Trophoblast cell (in vitro differentiated cells and primary cell): ENCODE results near the gene LTA.

ENCODE experiments used
- DNase-seq, 2 donors: peaks; one replicate each; pipeline ENCODE4 v3.0.0-alpha.2; 2016
- H2AFZ ChIP-seq: 2 replicates; pipeline ENCODE4 v1.6.1; 2013; ENCODE audit warnings: low read length, moderate library complexity, mild to moderate bottlenecking; ENCODE audit not compliant: insufficient read depth, poor library complexity
- H2AK5ac ChIP-seq: 2 replicates; pipeline ENCODE4 v1.6.1; 2013; ENCODE audit warnings: mild to moderate bottlenecking, low read length
- H2BK120ac ChIP-seq: 2 replicates; pipeline ENCODE4 v1.6.1; 2013; ENCODE audit warnings: low read length, mild to moderate bottlenecking, moderate library complexity; ENCODE audit not compliant: insufficient read depth, poor library complexity
- H2BK12ac ChIP-seq: 2 replicates; pipeline ENCODE4 v1.6.1; 2013; ENCODE audit warnings: mild to moderate bottlenecking, low read length, moderate library complexity
- H2BK5ac ChIP-seq: 2 replicates; pipeline ENCODE4 v1.6.1; 2013; ENCODE audit warnings: low read length, low read depth, moderate library complexity, mild to moderate bottlenecking; ENCODE audit not compliant: poor library complexity
- H3K14ac ChIP-seq: 2 replicates; pipeline ENCODE4 v1.6.1; 2013; ENCODE audit warnings: mild to moderate bottlenecking, low read length
- H3K18ac ChIP-seq: 2 replicates; pipeline ENCODE4 v1.6.1; 2013; ENCODE audit warnings: mild to moderate bottlenecking, low read length
- H3K23ac ChIP-seq: 2 replicates; pipeline ENCODE4 v1.6.1; 2013; ENCODE audit warnings: low read length
- H3K27ac ChIP-seq: 2 replicates; pipeline ENCODE4 v1.5.1; 2013; ENCODE audit warnings: low read depth, mild to moderate bottlenecking, inconsistent platforms, low read length, moderate library complexity
- H3K27me3 ChIP-seq: 2 replicates; pipeline ENCODE4 v1.6.1; 2013; ENCODE audit warnings: inconsistent platforms, mild to moderate bottlenecking, low read length, moderate library complexity; ENCODE audit not compliant: insufficient read depth
- H3K36me3 ChIP-seq, 2 experiments: 1 replicate in 1 of 2; 2 replicates in 1 of 2; pipeline ENCODE4 v1.6.1; 2013; ENCODE audit warnings: low read length in 2 of 2, mild to moderate bottlenecking in 2 of 2, moderate library complexity in 1 of 2; ENCODE audit not compliant: insufficient read depth in 2 of 2, control insufficient read depth in 1 of 2
- H3K4ac ChIP-seq: 2 replicates; pipeline ENCODE4 v1.6.1; 2013; ENCODE audit warnings: low read depth, mild to moderate bottlenecking, low read length, moderate library complexity
- H3K4me1 ChIP-seq, 2 experiments: 1 replicate in 1 of 2; 2 replicates in 1 of 2; pipeline ENCODE4 v1.6.1; 2013; ENCODE audit warnings: low read length in 2 of 2, mild to moderate bottlenecking in 2 of 2, moderate library complexity in 1 of 2; ENCODE audit not compliant: insufficient read depth in 2 of 2, control insufficient read depth in 1 of 2
- H3K4me2 ChIP-seq: 2 replicates; pipeline ENCODE4 v1.6.1; 2013; ENCODE audit warnings: inconsistent platforms, mild to moderate bottlenecking, low read length, moderate library complexity
- H3K4me3 ChIP-seq: 2 replicates; pipeline ENCODE4 v1.5.1; 2013; ENCODE audit warnings: mild to moderate bottlenecking, low read depth, low read length, inconsistent platforms
- H3K79me1 ChIP-seq: one replicate; pipeline ENCODE4 v1.6.1; 2013; ENCODE audit warnings: low read length
- H3K79me2 ChIP-seq: 2 replicates; pipeline ENCODE4 v1.6.1; 2013; ENCODE audit warnings: low read length, mild to moderate bottlenecking; ENCODE audit not compliant: control insufficient read depth, insufficient read depth, poor library complexity
- H3K9ac ChIP-seq: 2 replicates; pipeline ENCODE4 v1.6.1; 2013; ENCODE audit warnings: mild to moderate bottlenecking, low read length
- H3K9me3 ChIP-seq: 2 replicates; pipeline ENCODE4 v1.6.1; 2013; ENCODE audit warnings: low read depth, mild to moderate bottlenecking, control low read depth, inconsistent platforms, low read length; ENCODE audit not compliant: insufficient read depth
- H4K12ac ChIP-seq: 2 replicates; pipeline ENCODE4 v1.6.1; 2013; ENCODE audit warnings: low read depth, mild to moderate bottlenecking, low read length, moderate library complexity
- H4K8ac ChIP-seq: 2 replicates; pipeline ENCODE4 v1.6.1; 2013; ENCODE audit warnings: low read depth, mild to moderate bottlenecking, low read length, moderate library complexity
- H4K91ac ChIP-seq: one replicate; pipeline ENCODE4 v1.6.1; 2013; ENCODE audit warnings: low read depth, mild to moderate bottlenecking, low read length, moderate library complexity
- WGBS: extraction: QIAGEN DNeasy Blood & Tissue Kit; methylation state at CpG from one replicate; pipeline ENCODE4 v1.1.7; 2013; ENCODE audit warnings: missing lambda C conversion rate; ENCODE audit not compliant: insufficient read length, insufficient coverage; ENCODE audit errors: extremely low coverage; 5-methylcytosine and 5-hydroxymethylcytosine counted together

The LTA gene

GRCh38 chr6:31528821-31529328, 43.2 kb upstream of the LTA start, which contains the start of gene MCCD1:
MCCD1 (plus strand) TSS chr6:31528962; CDS start chr6:31529015, 53 bp downstream.
- Histone ChIP-seq H3K36me3 (peaks cover 26 to 41% of the 10 kb centered on the region in 2 experiments), H3K14ac (no peak within 1 kb of the TSS), H3K4ac (no peak within 1 kb of the TSS), H3K4me1 (no peaks in the 10 kb centered on the region), H3K4me3 (no peak within 1 kb of the TSS), H4K12ac (no peak within 1 kb of the TSS), H3K27ac (no peak within 1 kb of the TSS), H3K79me1 (no peaks in the 10 kb centered on the region), H3K23ac (no peak within 1 kb of the TSS), H2AFZ (no peak within 1 kb of the TSS), H2BK12ac (no peak within 1 kb of the TSS), H4K8ac (no peak within 1 kb of the TSS), H3K79me2 (no peaks in the 10 kb centered on the region), H3K4me2 (no peak within 1 kb of the TSS), H2BK120ac (no peak within 1 kb of the TSS), H3K27me3 (no peaks in the 10 kb centered on the region), H3K18ac (no peak within 1 kb of the TSS), H2BK5ac (no peak within 1 kb of the TSS), H3K9me3 (no peaks in the 10 kb centered on the region), H2AK5ac (no peak within 1 kb of the TSS), H3K9ac (no peak within 1 kb of the TSS), H4K91ac (no peak within 1 kb of the TSS)
- WGBS, result no CpG with 5 or more reads among the region's 7 CpGs
- DNase-seq, result no peak

GRCh38 chr6:31529329-31530150, 42.5 kb upstream of the LTA start:
- no peak overlapping the region for H3K4ac ChIP-seq
- no peaks in the 10 kb centered on the region for H3K79me1 ChIP-seq
- H2AFZ ChIP-seq, result no peak overlapping the region
- WGBS, result no CpG with 5 or more reads among the region's 12 CpGs
- H2BK12ac ChIP-seq, result no peak overlapping the region
- DNase-seq, result no peak
- H4K91ac ChIP-seq, result no peak overlapping the region
- H2BK120ac ChIP-seq, result no peak overlapping the region
- no peak overlapping the region for H3K4me2 ChIP-seq
- no peak overlapping the region for H3K4me3 ChIP-seq
- H2BK5ac ChIP-seq, result no peak overlapping the region
- H3K18ac ChIP-seq, result no peak overlapping the region
- no peaks in the 10 kb centered on the region for H3K4me1 ChIP-seq
- peaks cover 33 to 48% of the 10 kb centered on the region in 2 experiments for H3K36me3 ChIP-seq
- no peaks in the 10 kb centered on the region for H3K27me3 ChIP-seq
- H3K9me3 ChIP-seq, result no peaks in the 10 kb centered on the region
- H3K23ac ChIP-seq, result no peak overlapping the region
- no peak overlapping the region for H4K8ac ChIP-seq
- H3K9ac ChIP-seq, result no peak overlapping the region
- no peak overlapping the region for H3K14ac ChIP-seq
- H4K12ac ChIP-seq, result no peak overlapping the region
- no peak overlapping the region for H2AK5ac ChIP-seq
- H3K27ac ChIP-seq, result no peak overlapping the region
- no peaks in the 10 kb centered on the region for H3K79me2 ChIP-seq

GRCh38 chr6:31530659-31531058, 41.4 kb upstream of the LTA start:
- no peak overlapping the region for H2BK5ac ChIP-seq
- no peak overlapping the region for H3K27ac ChIP-seq
- no peak overlapping the region for H2AFZ ChIP-seq
- no peak overlapping the region for H3K9ac ChIP-seq
- WGBS, result no CpG with 5 or more reads among the region's 6 CpGs
- no peaks in the 10 kb centered on the region for H3K27me3 ChIP-seq
- no peak overlapping the region for H4K8ac ChIP-seq
- no peak overlapping the region for H4K91ac ChIP-seq
- H4K12ac ChIP-seq, result no peak overlapping the region
- H3K79me2 ChIP-seq, result no peaks in the 10 kb centered on the region
- H2BK12ac ChIP-seq, result no peak overlapping the region
- no peaks in the 10 kb centered on the region for H3K9me3 ChIP-seq
- H3K18ac ChIP-seq, result no peak overlapping the region
- no peak overlapping the region for H2BK120ac ChIP-seq
- H2AK5ac ChIP-seq, result no peak overlapping the region
- no peak overlapping the region for H3K4ac ChIP-seq
- H3K4me1 ChIP-seq, result no peaks in the 10 kb centered on the region
- no peak overlapping the region for H3K14ac ChIP-seq
- H3K36me3 ChIP-seq, result peaks cover 42 to 58% of the 10 kb centered on the region in 2 experiments
- DNase-seq, result no peak
- no peak overlapping the region for H3K23ac ChIP-seq
- H3K79me1 ChIP-seq, result no peaks in the 10 kb centered on the region
- no peak overlapping the region for H3K4me3 ChIP-seq
- H3K4me2 ChIP-seq, result no peak overlapping the region

GRCh38 chr6:31531162-31531561, 40.9 kb upstream of the LTA start:
- Histone ChIP-seq H3K79me2 (no peaks in the 10 kb centered on the region), H3K4ac (no peak overlapping the region), H2BK12ac (no peak overlapping the region), H3K9me3 (no peaks in the 10 kb centered on the region), H3K4me3 (no peak overlapping the region), H3K27ac (no peak overlapping the region), H3K18ac (no peak overlapping the region), H3K36me3 (peaks cover 42 to 63% of the 10 kb centered on the region in 2 experiments), H3K4me2 (no peak overlapping the region), H3K9ac (no peak overlapping the region), H2BK5ac (no peak overlapping the region), H3K4me1 (no peaks in the 10 kb centered on the region), H2AFZ (no peak overlapping the region), H2AK5ac (no peak overlapping the region), H3K14ac (no peak overlapping the region), H3K27me3 (no peaks in the 10 kb centered on the region), H3K79me1 (no peaks in the 10 kb centered on the region), H2BK120ac (no peak overlapping the region), H4K91ac (no peak overlapping the region), H3K23ac (no peak overlapping the region), H4K12ac (no peak overlapping the region), H4K8ac (no peak overlapping the region)
- no CpG with 5 or more reads among the region's 7 CpGs for WGBS
- DNase-seq, result no peak
